ENCODE results near the gene ACTL6B.

DNA sequence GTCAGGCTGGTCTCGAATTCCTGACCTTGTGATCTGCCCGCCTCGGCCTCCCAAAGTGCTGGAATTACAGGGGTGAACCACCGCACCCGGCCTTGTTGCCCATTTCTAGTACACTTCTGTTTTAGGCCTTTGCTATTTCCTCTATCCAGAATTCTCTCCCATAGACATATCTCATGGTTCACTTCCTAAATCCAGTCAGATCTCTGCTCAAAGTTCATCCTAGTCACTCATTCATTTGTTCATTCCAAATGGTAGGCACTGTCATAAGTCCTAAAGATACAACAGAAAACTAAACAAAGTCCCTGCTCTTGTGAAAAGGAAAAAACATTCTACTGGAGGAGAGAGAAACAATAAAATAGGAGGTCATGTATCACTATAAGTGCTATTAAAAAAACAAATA lies 46.3 kb downstream of the ACTL6B start:
- TF ChIP-seq, protein P1, sequence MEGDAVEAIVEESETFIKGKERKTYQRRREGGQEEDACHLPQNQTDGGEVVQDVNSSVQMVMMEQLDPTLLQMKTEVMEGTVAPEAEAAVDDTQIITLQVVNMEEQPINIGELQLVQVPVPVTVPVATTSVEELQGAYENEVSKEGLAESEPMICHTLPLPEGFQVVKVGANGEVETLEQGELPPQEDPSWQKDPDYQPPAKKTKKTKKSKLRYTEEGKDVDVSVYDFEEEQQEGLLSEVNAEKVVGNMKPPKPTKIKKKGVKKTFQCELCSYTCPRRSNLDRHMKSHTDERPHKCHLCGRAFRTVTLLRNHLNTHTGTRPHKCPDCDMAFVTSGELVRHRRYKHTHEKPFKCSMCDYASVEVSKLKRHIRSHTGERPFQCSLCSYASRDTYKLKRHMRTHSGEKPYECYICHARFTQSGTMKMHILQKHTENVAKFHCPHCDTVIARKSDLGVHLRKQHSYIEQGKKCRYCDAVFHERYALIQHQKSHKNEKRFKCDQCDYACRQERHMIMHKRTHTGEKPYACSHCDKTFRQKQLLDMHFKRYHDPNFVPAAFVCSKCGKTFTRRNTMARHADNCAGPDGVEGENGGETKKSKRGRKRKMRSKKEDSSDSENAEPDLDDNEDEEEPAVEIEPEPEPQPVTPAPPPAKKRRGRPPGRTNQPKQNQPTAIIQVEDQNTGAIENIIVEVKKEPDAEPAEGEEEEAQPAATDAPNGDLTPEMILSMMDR (conservative IDR thresholded peaks at IDR 0.05; ENCODE audit: low read depth, low read length): no peak
- no peak for TF ChIP-seq EZH2 (IDR thresholded peaks at IDR 0.05; ENCODE audit: low read length, unreplicated experiment)

Measured in PC-3 (cell line).